HG03045 (cell line): ENCODE data around the gene RER1.
A peak's percentile ranks its signal among the peaks of the same experiment; 100 is the strongest.

Source experiments
- ATAC-seq: cut with Tn5 transposase; IDR thresholded peaks from one replicate; pipeline ENCODE4 v1.9.1; 2021; ENCODE audit warnings: mild to moderate bottlenecking, moderate library complexity; ENCODE audit not compliant: unreplicated experiment

Gene RER1

DNA sequence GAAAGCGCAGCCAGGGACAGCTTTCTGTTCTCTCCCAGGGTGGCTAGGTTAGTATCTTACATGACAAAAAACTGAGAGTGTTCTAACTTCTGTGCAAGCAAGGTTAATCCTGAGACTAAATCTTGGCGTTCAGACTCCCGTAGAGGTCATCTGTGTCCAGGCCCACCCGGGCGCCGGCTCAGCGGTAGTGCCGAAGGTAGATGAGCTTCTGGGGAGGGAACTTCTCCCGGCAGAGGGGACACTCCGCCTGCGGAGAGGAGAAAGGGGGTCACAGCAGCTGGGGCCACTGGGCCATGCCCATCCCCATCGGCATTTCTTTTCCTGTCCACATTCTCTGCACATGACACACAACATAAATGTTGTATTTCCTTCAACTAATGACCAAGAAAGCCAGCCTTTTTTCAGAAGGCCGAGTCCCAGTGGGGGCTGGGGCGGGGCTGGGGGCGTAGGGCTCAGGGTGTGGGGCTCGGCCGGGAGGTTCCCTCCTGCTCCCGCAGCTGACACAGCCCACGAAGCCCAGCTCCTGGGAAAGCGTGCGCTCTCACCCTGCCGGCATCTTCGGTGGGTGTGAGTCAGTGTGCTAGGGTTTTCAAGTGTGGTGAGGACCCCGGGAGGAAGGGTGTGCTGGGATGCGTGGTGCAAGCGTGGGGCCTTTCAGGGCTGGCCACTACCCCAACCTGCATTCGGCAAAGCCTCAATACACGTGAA, 14.1 kb downstream of the RER1 start:
- ATAC-seq: no peak

DNA sequence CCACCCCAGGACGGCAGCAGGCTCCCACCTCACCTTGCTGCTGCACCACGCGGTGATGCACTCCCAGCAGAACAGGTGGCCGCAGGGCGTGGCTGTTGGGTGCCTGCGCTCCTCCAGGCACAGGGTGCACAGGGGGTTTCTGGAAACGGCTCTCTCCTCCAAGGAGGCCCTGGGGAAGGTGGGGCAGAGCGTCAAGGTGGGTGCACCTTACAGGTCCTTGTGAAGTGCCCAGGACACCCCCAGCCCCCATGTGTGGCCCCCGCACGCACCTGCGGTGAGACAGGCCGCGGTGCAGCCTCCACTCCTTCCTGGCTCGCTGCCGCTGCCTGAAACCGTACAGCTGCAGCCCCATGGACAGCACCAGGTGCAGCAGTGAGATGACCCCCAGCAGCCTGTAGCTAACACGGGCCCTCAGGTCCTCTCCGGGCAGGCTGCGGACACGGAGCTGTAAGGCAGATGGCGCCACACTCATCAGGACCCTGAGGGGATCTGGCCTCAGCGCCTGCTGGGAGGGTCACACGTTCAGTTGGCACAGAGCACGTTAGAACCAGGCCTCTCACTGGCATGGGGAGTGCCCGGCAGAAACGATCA, 14.9 kb downstream of the RER1 start:
- ATAC-seq: no peak

DNA sequence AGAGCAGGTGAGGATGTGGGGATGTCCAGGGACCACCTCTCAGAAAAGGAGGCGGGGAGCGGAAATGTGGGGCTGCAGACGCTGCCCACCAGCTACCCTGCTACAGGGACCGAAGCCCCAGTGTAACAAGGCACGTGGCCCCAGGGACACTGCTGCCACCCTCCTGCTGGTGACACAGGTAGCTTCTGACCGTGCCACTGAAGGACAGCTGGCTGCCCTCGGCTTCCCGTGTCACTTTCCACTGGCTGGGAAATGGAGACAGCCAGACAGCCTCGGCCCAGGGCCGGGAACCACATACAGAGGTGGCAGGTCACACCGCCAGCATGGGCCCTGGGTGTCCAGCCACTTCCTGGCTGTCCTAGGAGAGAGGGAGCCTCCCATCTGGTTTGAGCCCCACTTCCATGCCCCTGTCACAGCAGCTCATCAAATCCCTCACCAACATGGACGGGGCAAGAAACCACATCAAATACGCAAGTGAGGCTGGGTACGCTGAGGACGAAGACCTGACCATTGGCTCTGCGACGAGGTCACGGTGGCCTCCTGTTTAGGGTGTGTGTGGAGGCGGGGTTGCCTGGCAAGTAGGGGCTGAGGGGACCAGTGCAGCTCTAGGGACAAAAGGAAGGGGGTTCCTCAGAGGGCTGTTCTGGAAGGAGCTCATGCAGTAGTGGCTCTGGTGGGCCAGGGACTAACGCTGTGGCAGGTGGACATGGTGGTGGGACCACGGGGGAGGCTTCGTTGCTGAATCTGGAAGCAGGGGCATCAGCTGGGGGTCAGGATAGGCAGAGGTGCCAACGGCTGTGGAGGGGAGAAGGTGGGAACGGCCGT, 15.7 kb downstream of the RER1 start:
- ATAC-seq: no peak

- ATAC-seq: no peak
Observed at GRCh38 chr1:2407991-2408275, 16.3 kb downstream of the RER1 start.

DNA sequence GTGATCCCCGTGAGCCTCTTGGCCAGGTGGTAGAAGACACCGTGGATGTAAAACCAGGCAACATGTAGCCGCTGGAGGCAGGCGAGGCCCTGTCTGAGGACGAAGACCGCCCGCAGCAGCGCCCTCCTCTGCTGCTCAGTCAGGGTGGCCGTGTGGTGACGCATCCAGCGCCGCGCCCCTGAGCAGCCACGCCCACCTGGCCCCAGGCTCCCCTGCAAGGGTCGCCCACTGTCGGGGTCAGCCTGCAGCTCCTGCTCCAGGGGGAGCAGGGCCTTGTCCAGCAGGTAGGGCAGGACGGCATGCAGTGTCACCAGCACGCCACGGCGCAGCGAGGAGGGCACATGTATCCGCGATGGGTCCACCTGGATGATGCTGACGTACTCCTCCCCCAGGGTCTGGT, 16.8 kb downstream of the RER1 start:
- no peak for ATAC-seq

DNA sequence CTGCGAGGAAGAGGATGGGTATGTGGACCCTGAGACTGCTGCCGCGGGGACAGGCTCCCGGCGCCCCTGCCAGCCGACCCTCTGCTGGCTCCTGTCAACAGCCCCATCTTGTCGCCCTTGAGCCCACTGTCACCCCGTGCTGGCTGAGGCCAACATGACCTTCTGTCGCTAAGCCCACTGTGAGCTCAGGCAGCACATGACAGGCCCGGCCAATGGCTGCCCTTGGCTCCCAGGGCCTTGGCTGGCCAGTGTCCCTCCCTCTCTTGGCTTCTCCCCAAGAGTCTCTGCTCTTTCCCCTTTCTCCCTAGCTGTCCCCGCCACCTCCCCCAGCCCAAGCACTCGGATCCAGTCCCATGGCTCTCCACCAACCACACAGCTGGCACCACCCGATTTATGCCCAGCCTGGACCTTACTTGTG, 17.2 kb downstream of the RER1 start:
- no peak for ATAC-seq

GRCh38 chr1:2409745-2410144, 18.1 kb downstream of the RER1 start:
- ATAC-seq: no peak

- ATAC-seq: peak; percentile 15
Observed at GRCh38 chr1:2411801-2412394, 20.3 kb downstream of the RER1 start.

DNA sequence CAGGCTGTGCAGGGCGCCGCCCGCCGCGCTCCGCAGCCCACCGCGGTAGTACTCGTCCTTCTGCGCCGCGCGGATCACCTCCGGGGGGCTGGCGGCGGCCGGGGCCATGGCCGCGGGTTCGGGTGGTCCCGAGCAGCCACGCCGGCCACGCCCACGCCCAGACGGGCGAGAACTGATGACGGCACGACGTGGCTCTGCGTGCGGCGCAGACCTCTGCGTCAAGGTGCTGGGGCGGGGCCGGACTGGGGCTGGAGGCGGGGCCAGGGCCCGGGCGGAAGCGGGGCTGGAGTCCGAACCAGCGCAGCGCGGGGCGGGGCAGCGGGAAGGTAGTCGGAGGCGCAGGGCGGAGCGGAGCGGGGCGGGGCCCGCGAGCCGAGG, 20.7 kb downstream of the RER1 start, which contains the start of gene PEX10:
PEX10 (minus strand) TSS at position 170 of the 378 bp plus-strand sequence; CDS start at position 108, 62 bp downstream.
- ATAC-seq: peak; percentile 80

- ATAC-seq: peak; percentile 22
Observed at GRCh38 chr1:2412773-2413494, 21.3 kb downstream of the RER1 start.

DNA sequence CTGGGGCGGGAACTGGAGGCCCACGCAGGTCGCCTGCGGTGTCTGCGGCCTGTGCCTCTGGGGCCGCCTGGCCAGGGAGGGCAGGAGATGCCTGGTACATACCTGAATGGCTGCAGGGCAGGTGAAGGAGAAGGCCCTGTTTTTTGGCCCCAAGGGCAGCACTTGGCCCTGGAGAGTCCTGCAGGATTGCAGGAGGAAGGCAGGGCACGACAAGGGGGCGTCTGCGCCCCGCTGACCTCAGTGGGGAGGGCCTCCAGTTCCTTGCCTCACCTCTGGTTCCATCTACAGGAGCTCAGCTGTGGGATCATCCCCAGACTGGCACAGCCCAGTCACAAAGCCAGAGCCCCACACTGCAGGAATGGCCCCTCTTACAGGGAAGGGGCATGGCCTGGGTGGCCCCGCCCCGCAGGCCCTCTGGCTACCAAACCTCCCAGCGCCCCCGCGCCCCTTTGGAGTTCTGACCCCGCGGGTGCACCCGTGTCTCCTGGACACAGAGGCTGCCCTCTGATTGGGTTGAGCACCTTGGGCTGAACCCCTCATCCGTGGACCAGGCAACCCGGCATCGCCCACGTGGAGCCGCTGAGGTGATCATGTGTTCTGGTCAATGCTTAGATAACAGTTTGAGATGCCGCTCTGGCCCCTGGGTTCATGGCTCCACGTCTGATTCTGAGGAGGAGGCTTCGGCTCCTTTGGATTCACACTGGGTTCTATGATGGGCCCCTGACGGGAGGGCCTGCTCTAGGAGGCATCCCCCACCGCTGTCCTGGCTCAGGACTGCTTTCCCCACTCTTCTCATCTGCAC, 22.1 kb downstream of the RER1 start:
- ATAC-seq: no peak

DNA sequence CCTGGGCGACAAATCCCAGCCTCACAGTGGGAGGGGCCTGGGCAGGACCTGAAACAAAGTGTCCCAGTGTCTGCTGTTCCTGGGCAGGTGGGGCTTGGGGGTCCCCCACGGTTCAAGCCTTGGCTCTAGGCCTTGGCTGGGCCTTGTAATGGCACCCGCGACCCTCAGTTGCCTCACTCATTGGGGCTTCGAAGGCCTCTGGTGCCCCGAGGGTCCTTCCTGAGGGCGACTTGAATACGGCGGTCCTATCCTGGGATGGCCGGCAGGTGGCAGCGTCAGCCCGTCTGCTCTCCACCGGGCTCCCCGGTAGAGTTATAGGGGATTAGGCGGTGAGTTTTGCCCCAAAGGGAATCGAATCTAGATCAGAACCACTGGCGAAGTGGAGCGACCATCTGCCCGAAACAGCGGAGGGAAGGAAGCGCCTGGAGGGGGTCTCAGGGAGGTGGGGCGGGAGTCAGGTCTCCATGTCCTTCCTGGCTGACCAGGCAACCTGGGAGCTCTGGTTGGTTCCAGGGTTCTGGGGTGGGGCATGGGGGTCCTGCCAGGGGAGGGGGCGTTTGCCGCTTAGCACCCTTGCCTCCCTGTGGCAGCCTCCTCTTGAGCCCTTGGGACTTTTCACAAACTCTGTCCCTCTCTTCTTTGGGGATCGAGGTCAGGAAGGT, 22.8 kb downstream of the RER1 start:
- no peak for ATAC-seq

- ATAC-seq: no peak
Observed at GRCh38 chr1:2415337-2415736, 23.7 kb downstream of the RER1 start.

DNA sequence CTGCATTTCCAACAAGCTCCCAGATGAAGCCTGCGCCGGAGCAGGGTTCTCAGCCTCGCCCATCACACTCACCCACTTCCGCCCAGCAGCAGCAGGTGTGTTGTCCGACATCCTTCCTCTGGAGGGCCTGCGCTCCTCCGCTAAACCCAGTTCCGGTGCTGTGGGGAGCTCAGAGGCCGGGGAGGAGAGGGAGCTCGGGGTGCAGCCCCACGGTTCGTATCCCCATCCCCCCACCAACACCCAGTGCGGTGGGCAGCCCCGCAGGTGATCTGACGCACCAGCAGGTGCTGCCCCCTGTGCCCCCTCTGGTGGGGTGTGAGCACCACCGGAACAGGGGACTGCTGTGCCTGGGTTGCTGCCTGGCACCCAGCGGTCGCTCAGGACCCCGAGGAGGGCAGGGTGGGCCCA, 24.2 kb downstream of the RER1 start:
- ATAC-seq: no peak

- ATAC-seq: no peak
Observed at GRCh38 chr1:2416403-2416802, 24.8 kb downstream of the RER1 start.

DNA sequence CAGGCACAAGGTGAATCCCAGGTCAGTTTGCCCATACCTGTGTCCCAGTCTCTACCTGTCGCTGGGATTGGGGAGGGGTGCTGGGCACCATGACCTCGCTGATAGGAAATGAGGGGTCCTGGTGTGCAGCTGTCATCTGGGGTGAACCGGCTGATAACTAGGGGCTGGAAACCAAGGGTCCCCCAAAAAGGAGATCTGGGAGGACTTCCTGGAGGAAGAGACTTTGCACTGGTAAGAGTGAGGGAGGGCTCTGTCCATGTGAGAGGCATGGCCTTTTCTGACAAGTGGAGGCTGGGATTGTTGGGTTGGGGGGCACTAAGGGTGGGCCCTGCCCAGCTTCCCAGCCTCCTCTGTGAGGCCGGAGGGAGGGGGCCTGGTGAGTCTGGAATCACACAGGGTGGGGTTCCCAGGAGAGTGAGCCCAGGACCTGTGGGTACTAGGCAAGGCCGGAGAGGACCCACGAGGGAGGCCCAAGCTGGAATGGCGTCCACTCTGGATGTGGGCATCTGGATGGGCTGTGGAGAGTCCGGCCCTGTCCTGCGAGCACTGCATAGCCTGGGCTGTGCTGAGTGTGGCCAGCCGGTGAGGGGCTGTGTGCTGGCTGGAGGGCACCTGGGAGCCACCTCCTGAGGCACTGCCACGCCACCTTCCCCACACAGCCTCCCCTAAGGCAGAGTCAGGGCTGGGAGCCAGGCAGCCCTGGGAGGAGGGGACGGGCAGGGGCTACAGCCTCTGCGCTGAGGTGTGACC, 25.6 kb downstream of the RER1 start:
- ATAC-seq: no peak

DNA sequence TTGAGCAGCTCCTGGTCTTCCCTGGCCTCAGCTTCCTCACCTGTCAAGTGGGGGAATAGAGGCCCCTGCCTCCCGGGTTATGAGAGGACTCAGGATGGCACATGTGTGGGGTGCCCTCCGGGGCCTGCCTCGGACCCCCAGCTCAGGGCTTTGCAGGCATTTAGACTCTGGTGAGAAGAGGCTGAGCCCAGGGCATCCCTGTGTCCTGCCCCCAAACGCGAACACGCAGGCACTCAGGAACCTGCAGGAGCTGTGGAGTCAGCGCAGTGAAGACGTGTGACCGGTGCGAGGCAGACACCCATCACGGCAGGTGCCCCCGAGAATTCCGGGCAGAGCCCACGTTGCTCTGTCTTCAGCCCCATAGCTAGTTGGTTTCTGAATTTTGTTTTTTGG, 26.2 kb downstream of the RER1 start:
- ATAC-seq: no peak

GRCh38 chr1:2418791-2419320, 27.2 kb downstream of the RER1 start:
- ATAC-seq: no peak

DNA sequence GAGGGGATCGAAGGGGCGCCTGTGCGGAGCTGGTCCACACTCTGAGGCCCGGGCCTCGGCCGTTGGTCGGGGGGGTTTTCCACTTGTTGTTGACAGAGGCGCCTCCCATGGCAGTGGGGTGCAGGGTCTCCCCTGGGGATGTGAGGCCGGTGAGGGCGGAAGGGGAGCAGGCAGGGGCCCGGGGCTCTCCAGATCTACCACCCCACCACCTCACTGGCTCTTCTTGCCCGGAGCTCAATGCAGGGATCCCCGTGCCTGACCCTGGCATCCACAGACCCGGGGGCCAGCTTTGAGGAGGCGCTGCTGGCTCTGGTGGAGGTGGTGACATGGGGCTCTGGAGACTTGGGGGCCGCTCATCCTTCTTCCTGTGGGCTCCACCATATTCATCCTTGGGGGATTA, 27.8 kb downstream of the RER1 start:
- no peak for ATAC-seq
